HCT116 (cell line): ENCODE data around the gene NDUFS3.

Source experiments
- ATF3 ChIP-seq: IDR thresholded peaks from 2 replicates; pipeline ENCODE4 v1.6.1; 2012
- CTCF ChIP-seq, 3 experiments: fragments of 200-600 bp in 1 of 3; sonication (generic) in 1 of 3; IDR thresholded peaks in 2 of 3; conservative IDR thresholded peaks in 1 of 3; 2 replicates each; pipeline ENCODE4 v1.5.1; 2012 to 2017; ENCODE audit warnings: low read depth in 2 of 3, low read length in 2 of 3, antibody characterized with exemption in 1 of 3, borderline replicate concordance in 1 of 3, control low read depth in 1 of 3, mild to moderate bottlenecking in 1 of 3, mixed read lengths in 1 of 3, mixed run types in 1 of 3, moderate library complexity in 1 of 3; ENCODE audit not compliant: insufficient read depth in 1 of 3
- EGR1 ChIP-seq: IDR thresholded peaks from 2 replicates; pipeline ENCODE4 v1.6.1; 2012; ENCODE audit warnings: low read depth
- JUND ChIP-seq: IDR thresholded peaks from 2 replicates; pipeline ENCODE4 v1.6.1; 2012
- MAX ChIP-seq: IDR thresholded peaks from 2 replicates; pipeline ENCODE4 v1.6.1; 2012
- POLR2A ChIP-seq: IDR thresholded peaks from 2 replicates; pipeline ENCODE4 v1.7.0; 2011; ENCODE audit warnings: borderline replicate concordance; ENCODE audit not compliant: insufficient read depth, insufficient read length; ENCODE audit errors: extremely low read depth
- POLR2AphosphoS5 ChIP-seq: IDR thresholded peaks from 2 replicates; pipeline ENCODE4 v1.6.1; 2011; ENCODE audit warnings: mild to moderate bottlenecking, low read depth, low read length, moderate library complexity
- REST ChIP-seq: IDR thresholded peaks from 2 replicates; pipeline ENCODE4 v1.6.1; 2012; ENCODE audit warnings: low read depth
- SP1 ChIP-seq: IDR thresholded peaks from 2 replicates; pipeline ENCODE4 v1.6.1; 2012; ENCODE audit warnings: low read depth
- ZBTB33 ChIP-seq: IDR thresholded peaks from 2 replicates; pipeline ENCODE4 v1.6.1; 2011; ENCODE audit warnings: mild to moderate bottlenecking, low read length, moderate library complexity; ENCODE audit not compliant: insufficient replicate concordance; ENCODE audit errors: extremely low read depth
- ZFX ChIP-seq: fragments of 450-650 bp; IDR thresholded peaks from 2 replicates; pipeline ENCODE4 v1.6.1; 2017

- TF ChIP-seq CTCF (IDR thresholded peaks at IDR 0.05 in 2 of 3, conservative IDR thresholded peaks at IDR 0.05 in 1 of 3; ENCODE audit: borderline replicate concordance in 1 of 3, insufficient read depth in 1 of 3, low read depth in 2 of 3, low read length in 2 of 3) (no peak), ZBTB33 (no peak), JUND (no peak), POLR2A (no peak), ATF3 (no peak), MAX (no peak), SP1 (no peak), ZFX (no peak), POLR2AphosphoS5 (no peak), EGR1 (no peak), REST (no peak)
These were observed 8.1 kb upstream of the NDUFS3 start for GRCh38 chr11:47570651-47571356.
